Measurements from ENCODE around the gene MYO1E.

The MYO1E gene

DNA sequence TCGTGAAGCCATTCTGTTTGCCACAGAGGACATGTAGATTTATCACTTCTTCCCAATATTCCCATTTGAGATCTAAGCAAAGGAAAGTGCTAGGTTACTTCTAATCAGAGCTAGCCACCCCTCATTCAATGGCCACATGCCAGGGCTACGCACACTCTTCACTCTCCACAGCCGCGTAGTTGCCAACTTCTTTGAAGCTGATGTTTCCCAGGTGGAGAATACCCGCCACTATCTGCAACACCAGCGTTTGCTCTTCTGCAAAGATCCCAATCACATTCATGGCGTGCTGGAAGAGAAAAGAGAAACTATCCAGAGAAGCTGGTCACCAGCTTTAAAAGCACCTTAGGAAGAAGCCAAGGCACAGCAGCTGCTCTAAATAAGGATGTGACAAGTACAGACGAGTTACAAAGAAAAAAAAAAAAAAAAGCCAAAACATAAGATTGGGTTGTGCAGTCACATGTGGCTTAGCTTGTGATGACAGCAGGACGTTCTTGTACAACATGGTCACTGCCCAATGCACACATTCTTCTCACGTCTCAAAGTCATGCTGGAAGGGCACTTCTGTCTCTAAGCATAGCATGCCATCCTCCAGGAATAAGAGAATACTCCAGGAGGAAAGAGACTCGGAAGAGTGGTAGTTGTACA is 149.6 kb downstream of the MYO1E start:
- DNase-seq, result no peak

GRCh38 chr15:59221511-59222505 is 150.9 kb downstream of the MYO1E start:
- no peak for DNase-seq

DNA sequence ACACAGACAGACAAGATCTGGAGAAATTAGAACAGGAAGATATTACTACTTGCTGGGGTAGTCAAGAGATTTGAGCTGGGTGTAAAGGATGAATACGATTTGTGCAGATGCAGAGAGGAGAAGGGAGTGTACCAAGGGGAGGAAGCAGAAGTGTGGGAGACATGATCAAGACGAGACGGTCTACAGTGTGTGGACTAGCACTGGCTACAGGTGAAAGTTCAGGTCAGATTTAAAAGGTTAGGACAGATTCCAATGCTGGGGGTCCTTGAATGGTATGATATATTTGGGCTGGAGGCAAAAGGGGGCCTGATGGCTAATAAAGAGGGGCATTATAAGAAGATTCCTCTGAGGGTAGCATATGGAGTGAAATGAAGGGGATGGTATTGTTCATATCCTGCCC is 154.0 kb downstream of the MYO1E start:
- DNase-seq, result no peak

- no peak for DNase-seq
Observed at GRCh38 chr15:59217876-59218498, 154.7 kb downstream of the MYO1E start.

- DNase-seq, result no peak
Observed at GRCh38 chr15:59216911-59217310, 155.8 kb downstream of the MYO1E start.

GRCh38 chr15:59210186-59210585 is 162.5 kb downstream of the MYO1E start:
- DNase-seq, result no peak

DNA sequence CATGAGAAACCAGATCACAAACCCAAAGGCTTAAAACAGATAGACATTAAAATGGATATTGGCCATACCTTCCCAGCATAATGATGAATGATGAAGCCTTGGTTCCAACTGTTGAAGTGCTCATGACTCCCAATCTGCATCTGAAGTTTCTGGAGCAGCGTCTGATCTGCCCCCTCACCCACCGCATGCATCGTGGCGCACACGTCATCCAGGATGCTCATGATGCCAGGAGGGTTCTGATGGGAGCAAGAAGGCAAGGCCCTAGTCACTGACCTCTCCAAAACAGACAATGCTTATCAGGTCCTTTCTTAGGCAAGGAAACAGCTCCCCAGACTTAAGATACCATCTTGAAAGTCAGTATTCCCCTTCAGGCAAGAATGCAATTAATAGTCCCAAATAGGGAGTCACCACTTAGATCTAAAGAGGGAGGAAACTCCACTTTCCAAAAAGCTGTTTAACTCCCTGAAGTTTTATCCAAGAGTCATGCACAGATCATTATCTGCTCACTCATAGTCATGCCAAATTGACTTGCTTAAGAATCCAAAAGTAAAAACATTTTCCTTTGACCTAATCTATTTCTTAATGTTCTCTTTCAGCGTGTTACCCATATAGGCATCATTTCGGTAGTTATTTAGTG is 163.9 kb downstream of the MYO1E start:
- DNase-seq, result no peak

DNA sequence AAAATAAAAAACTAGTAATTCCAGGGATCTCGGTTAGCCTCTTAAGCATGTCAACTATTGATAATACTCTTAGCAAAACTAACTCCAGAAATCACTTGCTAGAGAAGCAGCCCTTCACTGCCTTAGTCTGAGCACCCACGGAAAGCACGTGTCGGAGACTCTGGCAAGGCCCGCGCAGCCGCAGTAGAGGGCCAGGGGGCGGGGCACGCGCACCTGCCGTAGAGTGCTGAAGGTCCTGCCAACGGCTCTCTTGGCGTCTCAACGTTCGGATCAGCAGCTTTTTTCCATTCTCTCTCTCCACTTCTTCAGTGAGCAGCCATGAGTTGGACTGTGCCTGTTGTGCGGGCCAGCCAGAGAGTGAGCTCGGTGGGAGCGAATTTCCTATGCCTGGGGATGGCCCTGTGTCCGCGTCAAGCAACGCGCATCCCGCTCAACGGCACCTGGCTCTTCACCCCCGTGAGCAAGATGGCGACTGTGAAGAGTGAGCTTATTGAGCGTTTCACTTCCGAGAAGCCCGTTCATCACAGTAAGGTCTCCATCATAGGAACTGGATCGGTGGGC is 166.0 kb downstream of the MYO1E start, which contains the start of gene LDHAL6B:
Gene LDHAL6B, plus strand, starts transcription at position 221 of the 561 bp plus-strand sequence. Its CDS starts 98 bp downstream, at position 319.
- no peak for DNase-seq

DNA sequence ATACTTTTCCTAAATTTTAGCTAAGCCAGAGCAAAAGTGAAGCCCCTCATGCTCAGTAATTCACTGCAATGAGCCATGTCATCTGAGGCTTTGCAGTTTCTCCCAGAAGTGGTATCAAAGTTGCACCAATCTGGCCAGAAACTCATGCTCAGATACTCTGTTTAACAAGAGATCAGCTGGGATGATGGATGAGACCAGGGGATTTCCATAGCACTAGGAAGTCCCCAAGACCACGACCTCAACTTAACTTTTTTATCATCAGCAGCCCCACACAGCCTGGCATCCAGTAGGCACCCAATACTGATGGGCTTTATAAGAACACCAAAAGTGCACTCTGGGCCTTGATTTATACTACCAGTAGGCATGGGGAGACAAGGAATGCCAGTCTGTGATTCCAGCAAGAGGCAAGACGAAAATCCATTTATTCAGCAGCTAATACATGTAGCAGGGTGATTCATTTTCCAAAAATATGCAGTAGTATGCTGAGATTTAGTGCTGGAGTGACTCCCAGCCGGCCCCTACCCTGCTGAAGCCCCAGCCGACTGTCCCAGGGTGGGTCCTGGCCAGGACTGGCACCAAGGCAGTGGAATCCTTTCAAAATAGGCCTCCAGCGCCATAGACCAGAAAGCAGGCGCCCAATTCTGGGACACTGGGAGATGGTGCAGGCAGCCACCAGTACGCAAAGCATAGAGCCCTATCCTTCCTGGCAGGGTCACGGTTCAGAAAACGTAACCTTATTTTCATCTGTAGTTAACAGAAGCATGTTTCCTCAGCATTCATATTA is 166.6 kb downstream of the MYO1E start:
- DNase-seq, result no peak

DNA sequence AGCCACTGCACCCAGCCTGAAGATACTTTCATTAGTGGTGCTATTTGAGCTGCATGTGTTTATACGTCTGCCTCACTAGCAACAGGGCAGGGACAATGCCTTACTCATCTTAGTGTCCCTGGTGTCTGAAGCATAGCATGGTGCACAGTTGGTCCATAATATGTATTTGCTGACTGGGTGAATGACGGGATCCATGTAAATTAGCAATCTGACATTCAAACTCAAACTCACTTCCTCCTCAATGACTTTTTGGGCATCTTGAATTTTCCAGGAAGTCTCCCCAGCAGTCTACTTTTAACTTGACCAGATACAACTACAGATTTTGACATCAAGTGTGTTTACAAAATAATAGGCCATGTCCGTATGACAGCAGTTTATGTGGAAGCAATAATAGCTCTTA is 169.0 kb downstream of the MYO1E start:
- no peak for DNase-seq

DNA sequence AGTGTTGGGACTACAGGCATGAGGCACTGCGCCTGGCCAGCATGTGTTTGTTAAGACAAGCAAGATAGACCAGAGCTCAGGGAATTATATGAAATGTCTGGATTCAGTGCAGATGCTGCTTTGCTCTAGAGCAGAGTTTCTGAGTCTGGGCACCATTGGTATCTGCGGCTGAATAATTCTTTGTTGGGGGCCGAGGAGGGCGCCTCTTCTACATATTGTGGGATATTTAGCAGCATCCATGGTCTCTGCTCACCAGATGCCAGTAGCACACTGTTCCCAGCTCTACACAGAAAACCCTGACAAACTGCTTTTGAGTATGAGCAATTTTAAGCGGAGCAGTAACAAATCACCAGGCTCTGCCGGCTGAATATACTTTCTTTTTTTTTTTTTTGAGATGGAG is 169.7 kb downstream of the MYO1E start:
- no peak for DNase-seq

DNA sequence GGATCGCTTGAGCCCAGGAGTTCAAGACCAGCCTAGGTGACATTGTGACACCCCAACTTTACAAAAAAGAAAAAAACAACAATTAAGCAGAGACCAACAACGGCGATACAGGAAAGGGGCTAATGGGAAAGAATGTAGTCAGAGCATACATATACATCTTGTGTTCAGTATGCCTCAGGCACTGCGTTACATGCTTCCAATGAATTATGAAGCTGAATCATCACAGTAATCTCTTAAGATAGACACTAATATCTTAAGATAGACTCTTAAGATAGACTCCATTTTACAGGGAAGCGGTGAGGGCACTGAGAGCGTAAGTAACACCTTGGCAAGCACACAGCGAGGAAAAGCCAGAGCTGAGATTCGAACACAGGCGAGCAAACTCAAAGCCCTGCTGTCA is 172.1 kb downstream of the MYO1E start:
- DNase-seq, result no peak

DNA sequence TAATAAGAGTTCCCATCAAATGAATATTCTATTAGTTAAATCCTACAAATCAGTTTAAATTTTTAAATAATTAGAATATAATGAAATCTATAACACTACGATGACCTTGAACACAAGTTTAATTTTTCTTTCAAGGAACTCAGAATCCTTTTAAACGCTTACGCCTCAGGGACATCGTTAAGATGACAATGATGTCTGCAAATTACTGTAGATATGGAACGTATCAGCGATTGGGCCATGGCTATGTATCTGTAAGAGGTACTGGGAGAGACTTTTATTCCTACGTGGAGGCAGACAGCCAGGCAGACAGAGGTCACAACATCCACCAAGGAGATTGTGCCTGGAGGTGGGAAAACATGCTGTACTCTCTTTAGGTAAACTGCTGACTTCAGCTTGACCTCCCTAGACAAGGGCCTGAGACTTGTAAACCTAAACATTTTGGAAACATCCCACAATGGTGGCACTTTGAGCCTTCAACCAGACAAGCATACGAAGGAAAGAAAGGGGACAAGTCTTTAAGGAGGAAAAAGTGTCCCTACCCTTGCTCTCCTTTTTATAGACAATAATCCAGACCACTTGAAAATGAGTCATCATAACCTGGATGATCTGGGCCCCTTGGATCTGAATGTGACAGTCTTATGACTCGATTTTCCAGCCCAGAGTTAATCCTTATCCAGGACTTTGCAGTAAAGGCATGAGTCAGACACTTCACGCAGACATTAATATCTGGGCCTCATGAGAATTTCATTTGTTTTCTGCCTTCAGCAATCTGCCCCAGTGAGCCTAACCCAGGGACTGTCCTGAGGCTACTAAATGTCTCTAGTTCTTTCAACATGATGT is 172.8 kb downstream of the MYO1E start:
- DNase-seq, result no peak

DNA sequence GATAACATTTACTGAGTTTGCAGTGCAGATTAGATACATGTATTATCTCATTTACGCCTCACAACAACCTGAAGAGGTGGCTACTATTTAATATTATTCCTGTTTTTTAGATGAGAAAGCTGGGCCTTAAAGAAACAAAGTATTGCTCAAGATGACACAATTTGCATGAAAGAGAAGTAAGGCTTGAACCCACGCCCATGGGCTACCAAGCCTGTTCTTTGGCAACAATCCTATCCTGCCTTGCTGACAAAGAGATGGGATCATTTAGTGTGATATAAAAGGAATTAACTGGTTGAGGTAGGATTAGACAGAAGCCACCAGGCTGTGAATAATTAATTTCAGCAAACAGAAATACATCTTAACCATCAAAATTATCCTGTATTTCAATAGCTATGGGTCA is 175.2 kb downstream of the MYO1E start:
- DNase-seq, result no peak

DNA sequence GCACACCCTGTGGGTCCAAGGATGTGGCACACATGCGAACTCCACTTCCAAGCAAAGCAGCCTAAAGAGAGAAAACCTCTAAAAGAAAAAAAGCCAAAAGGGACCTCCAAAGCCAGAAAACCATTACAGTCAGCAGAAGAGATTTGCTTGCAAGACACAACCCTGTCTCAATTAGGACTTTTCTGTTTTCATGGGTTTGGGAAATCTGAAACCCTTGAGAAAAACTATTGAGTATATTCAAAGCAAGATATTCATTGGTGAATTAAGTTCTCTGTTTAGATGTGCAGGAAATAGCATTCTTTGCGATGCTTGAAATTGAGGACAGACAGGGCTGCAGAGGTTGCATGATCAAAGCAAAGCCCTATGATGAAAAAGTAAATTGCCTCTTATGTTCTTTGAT is 176.3 kb downstream of the MYO1E start:
- DNase-seq, result no peak

GRCh38 chr15:59194639-59195325 is 177.9 kb downstream of the MYO1E start:
- no peak for DNase-seq

GRCh38 chr15:59191855-59192237 is 180.8 kb downstream of the MYO1E start:
- no peak for DNase-seq

DNA sequence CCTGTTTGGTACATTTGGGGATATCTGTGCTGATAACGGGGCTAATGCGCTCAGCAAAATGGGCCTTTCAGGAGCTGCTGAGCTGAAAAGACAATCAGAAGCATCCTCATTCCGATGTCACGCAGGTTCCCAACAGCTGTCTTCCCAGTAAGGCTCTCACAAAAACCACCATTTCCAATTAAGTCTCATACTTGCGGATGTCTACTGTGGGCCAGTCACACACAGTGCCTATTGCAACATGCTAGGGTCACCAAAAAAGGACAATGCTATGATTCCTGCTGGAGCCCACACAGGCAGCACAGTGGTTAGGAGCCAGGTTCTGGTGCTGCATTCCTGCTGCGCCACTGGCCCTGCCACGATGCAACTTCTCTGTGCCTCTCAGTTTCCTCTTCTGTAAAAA is 182.4 kb downstream of the MYO1E start:
- DNase-seq, result no peak

DNA sequence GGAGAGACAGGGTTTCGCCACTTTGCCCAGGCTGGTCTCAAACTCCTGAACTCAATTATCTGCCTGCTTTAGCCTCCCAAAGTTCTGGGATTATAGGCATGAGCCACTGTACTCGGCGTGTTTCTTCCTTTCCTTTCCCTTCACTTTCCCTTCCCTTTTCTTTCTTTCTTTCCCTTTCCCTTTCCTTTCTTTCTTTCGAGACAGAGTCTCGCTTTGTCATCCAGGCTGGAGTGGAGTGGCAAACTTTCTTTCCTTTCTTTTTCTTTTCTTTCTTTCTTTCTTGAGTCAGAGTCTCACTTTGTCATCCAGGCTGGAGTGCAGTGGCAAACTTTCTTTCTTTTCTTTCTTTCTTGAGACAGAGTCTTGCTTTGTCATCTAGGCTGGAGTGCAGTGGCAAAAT is 183.4 kb downstream of the MYO1E start:
- DNase-seq, result no peak

DNA sequence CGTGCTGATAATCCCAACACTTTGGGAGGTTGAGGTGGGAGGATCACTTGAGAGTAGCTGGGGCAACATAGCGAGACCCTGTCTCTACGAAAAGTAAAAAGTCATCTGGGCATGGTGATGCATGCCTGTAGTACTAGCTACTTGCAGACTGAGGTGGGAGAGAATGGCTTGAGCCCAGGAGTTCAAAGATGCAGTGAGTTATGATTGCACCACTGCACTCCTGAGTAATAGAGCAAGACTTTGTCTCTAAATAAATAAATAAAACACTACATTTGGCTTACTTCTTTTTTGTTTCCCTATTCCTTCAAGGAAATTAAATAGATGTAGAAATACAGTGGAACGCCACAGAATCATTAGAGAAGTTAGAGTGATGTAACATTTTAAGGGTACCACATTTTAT is 186.2 kb downstream of the MYO1E start:
- no peak for DNase-seq
